WTC11 (cell line): ENCODE data around the gene SERPIND1. TPM values are rescaled to one million over a fixed set of nuclear protein-coding genes. Genes with fewer than 3 reads are reported as not detected.

Experiments
- ATAC-seq: fragments of 200-7000 bp; cut with Tn5 transposase; 2 replicates; pipeline ENCODE4 v1.10.0; 2021; ENCODE audit warnings: mild to moderate bottlenecking, moderate library complexity
- CTCF ChIA-PET: fragments of 300-600 bp; sonication (Branson Sonifier 250); formaldehyde crosslinking; loops from one replicate; lab custom pipeline; 2021; ENCODE audit warnings: antibody characterized with exemption; lab: Charles Lee
- POLR2A ChIA-PET: fragments of 350-600 bp; sonication (Branson Sonifier 250); formaldehyde crosslinking; loops from one replicate; lab custom pipeline; 2021; ENCODE audit warnings: antibody characterized with exemption; lab: Charles Lee
- DNase-seq: peaks from one replicate; pipeline ENCODE4 v3.0.0; 2021; ENCODE audit warnings: low spot score
- H3K27ac Mint-ChIP-seq: 2 replicates; pipeline ENCODE4 v1.8.0; 2021; ENCODE audit warnings: mixed read lengths
- H3K27me3 Mint-ChIP-seq: 2 replicates; pipeline ENCODE4 v1.8.0; 2021; ENCODE audit warnings: low read depth, mild to moderate bottlenecking, moderate library complexity, mixed read lengths
- H3K36me3 Mint-ChIP-seq: 2 replicates; pipeline ENCODE4 v1.8.0; 2021; ENCODE audit warnings: mixed read lengths
- H3K4me1 Mint-ChIP-seq: 2 replicates; pipeline ENCODE4 v1.8.0; 2022; ENCODE audit warnings: mixed read lengths
- H3K4me3 Mint-ChIP-seq: 2 replicates; pipeline ENCODE4 v1.8.0; 2021; ENCODE audit warnings: mild to moderate bottlenecking, moderate library complexity, mixed read lengths
- H3K9me3 Mint-ChIP-seq: 2 replicates; pipeline ENCODE4 v1.8.0; 2021; ENCODE audit warnings: mixed read lengths
- ATF6 ChIP-seq: sonication (generic); formaldehyde crosslinking; IDR thresholded peaks from 2 replicates; pipeline ENCODE4 v1.8.1; 2023; ENCODE audit warnings: mild to moderate bottlenecking, missing genetic modification reagents
- ERG ChIP-seq: fragments of 250-450 bp; sonication (Bioruptor Pico); IDR thresholded peaks from 2 replicates; pipeline ENCODE4 v1.8.0; 2021; ENCODE audit warnings: mild to moderate bottlenecking
- ESRRA ChIP-seq: sonication (generic); formaldehyde crosslinking; IDR thresholded peaks from 2 replicates; pipeline ENCODE4 v1.8.1; 2022; ENCODE audit warnings: mild to moderate bottlenecking, missing genetic modification reagents, borderline replicate concordance
- FOXK1 ChIP-seq: sonication (generic); formaldehyde crosslinking; IDR thresholded peaks from 2 replicates; pipeline ENCODE4 v1.8.0; 2022; ENCODE audit warnings: mild to moderate bottlenecking, moderate library complexity, missing genetic modification reagents
- FOXP1 ChIP-seq: sonication (generic); formaldehyde crosslinking; IDR thresholded peaks from 2 replicates; pipeline ENCODE4 v1.8.0; 2022; ENCODE audit warnings: missing genetic modification reagents, mild to moderate bottlenecking, moderate library complexity, borderline replicate concordance
- GTF2I ChIP-seq: fragments of 250-450 bp; sonication (Bioruptor Pico); conservative IDR thresholded peaks from 2 replicates; pipeline ENCODE4 v1.4.0; 2021; ENCODE audit warnings: mild to moderate bottlenecking
- JUN ChIP-seq: sonication (generic); formaldehyde crosslinking; IDR thresholded peaks from 2 replicates; pipeline ENCODE4 v1.8.0; 2023; ENCODE audit warnings: mild to moderate bottlenecking, missing genetic modification reagents
- MAX ChIP-seq: sonication (generic); formaldehyde crosslinking; IDR thresholded peaks from 2 replicates; pipeline ENCODE4 v1.8.0; 2022; ENCODE audit warnings: mild to moderate bottlenecking, missing genetic modification reagents
- NFATC4 ChIP-seq: fragments of 250-450 bp; sonication (Bioruptor Pico); IDR thresholded peaks from 2 replicates; pipeline ENCODE4 v1.9.0; 2021; ENCODE audit warnings: mild to moderate bottlenecking
- PRDM15 ChIP-seq: sonication (generic); formaldehyde crosslinking; IDR thresholded peaks from 2 replicates; pipeline ENCODE4 v1.8.0; 2022; ENCODE audit warnings: missing genetic modification reagents
- PRRX2 ChIP-seq: fragments of 250-450 bp; sonication (Bioruptor Pico); IDR thresholded peaks from 2 replicates; pipeline ENCODE4 v1.8.0; 2021; ENCODE audit warnings: mild to moderate bottlenecking
- SMAD4 ChIP-seq: sonication (generic); formaldehyde crosslinking; IDR thresholded peaks from 2 replicates; pipeline ENCODE4 v1.8.0; 2022; ENCODE audit warnings: mild to moderate bottlenecking, missing genetic modification reagents
- TEAD1 ChIP-seq: sonication (generic); formaldehyde crosslinking; IDR thresholded peaks from 2 replicates; pipeline ENCODE4 v1.8.0; 2022; ENCODE audit warnings: mild to moderate bottlenecking, missing genetic modification reagents
- ZNF423 ChIP-seq: fragments of 250-450 bp; sonication (Bioruptor Pico); IDR thresholded peaks from 2 replicates; pipeline ENCODE4 v2.1.2; 2022; ENCODE audit warnings: mild to moderate bottlenecking, moderate library complexity
- ZNF671 ChIP-seq: fragments of 250-450 bp; sonication (Bioruptor Pico); IDR thresholded peaks from 2 replicates; pipeline ENCODE4 v1.8.0; 2021; ENCODE audit warnings: mild to moderate bottlenecking
- total RNA-seq: library from RNA; stranded (reverse); gene quantifications from 3 replicates; pipeline ENCODE4 v1.2.3, GENCODE V29; 2021
- TF ChIP-seq, protein P1 (sequence below): fragments of 250-450 bp; sonication (Bioruptor Pico); IDR thresholded peaks from 2 replicates; pipeline ENCODE4 v1.9.0; 2021; ENCODE audit warnings: mild to moderate bottlenecking
- TF ChIP-seq, protein P2 (sequence below): sonication (generic); formaldehyde crosslinking; IDR thresholded peaks from 2 replicates; pipeline ENCODE4 v1.8.1; 2023; ENCODE audit warnings: mild to moderate bottlenecking, missing genetic modification reagents
- TF ChIP-seq, protein P3 (sequence below): sonication (generic); formaldehyde crosslinking; IDR thresholded peaks from 2 replicates; pipeline ENCODE4 v1.8.1; 2023; ENCODE audit warnings: mild to moderate bottlenecking, missing genetic modification reagents, moderate library complexity
- TF ChIP-seq, protein P4 (sequence below): sonication (generic); formaldehyde crosslinking; IDR thresholded peaks from 2 replicates; pipeline ENCODE4 v1.8.1; 2023; ENCODE audit warnings: mild to moderate bottlenecking, missing genetic modification reagents, borderline replicate concordance

SERPIND1 gene
- total RNA-seq, 1 experiment from 2014 or later: 0.22 TPM

- ChIA-PET POLR2A (interaction anchor here (0.7 kb wide), 1 partner anchor 208 kb away, joined by 4 read pairs; no protein-coding TSS in a partner anchor), CTCF (interaction anchor here (1.1 to 2.1 kb wide), 4 partner anchors 12 to 108 kb away, joined by 4 to 6 read pairs (median 4); partner anchors contain the start of gene CRKL)
- H3K36me3 Mint-ChIP-seq: peaks cover 33% of the 10 kb centered on the region
- DNase-seq (no peak), ATAC-seq (no peak)
- no peaks in the 10 kb centered on the region for H3K4me1 Mint-ChIP-seq
- no peak overlapping the region for H3K4me3 Mint-ChIP-seq
- TF ChIP-seq JUN (CRISPR knock-in tag) (no peak), ATF6 (CRISPR knock-in tag) (no peak), GTF2I (CRISPR knock-in tag) (no peak), SMAD4 (CRISPR knock-in tag) (no peak), NFATC4 (CRISPR knock-in tag) (no peak), TEAD1 (CRISPR knock-in tag) (no peak), ESRRA (CRISPR knock-in tag) (no peak), FOXP1 (no peak), ERG (CRISPR knock-in tag) (no peak), ZNF423 (CRISPR knock-in tag) (no peak), PRDM15 (no peak), PRRX2 (CRISPR knock-in tag) (no peak), ZNF671 (CRISPR knock-in tag) (no peak), FOXK1 (no peak), MAX (CRISPR knock-in tag) (no peak)
- TF ChIP-seq, protein P1, sequence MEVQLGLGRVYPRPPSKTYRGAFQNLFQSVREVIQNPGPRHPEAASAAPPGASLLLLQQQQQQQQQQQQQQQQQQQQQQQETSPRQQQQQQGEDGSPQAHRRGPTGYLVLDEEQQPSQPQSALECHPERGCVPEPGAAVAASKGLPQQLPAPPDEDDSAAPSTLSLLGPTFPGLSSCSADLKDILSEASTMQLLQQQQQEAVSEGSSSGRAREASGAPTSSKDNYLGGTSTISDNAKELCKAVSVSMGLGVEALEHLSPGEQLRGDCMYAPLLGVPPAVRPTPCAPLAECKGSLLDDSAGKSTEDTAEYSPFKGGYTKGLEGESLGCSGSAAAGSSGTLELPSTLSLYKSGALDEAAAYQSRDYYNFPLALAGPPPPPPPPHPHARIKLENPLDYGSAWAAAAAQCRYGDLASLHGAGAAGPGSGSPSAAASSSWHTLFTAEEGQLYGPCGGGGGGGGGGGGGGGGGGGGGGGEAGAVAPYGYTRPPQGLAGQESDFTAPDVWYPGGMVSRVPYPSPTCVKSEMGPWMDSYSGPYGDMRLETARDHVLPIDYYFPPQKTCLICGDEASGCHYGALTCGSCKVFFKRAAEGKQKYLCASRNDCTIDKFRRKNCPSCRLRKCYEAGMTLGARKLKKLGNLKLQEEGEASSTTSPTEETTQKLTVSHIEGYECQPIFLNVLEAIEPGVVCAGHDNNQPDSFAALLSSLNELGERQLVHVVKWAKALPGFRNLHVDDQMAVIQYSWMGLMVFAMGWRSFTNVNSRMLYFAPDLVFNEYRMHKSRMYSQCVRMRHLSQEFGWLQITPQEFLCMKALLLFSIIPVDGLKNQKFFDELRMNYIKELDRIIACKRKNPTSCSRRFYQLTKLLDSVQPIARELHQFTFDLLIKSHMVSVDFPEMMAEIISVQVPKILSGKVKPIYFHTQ (CRISPR knock-in tag): no peak
- TF ChIP-seq, protein P2, sequence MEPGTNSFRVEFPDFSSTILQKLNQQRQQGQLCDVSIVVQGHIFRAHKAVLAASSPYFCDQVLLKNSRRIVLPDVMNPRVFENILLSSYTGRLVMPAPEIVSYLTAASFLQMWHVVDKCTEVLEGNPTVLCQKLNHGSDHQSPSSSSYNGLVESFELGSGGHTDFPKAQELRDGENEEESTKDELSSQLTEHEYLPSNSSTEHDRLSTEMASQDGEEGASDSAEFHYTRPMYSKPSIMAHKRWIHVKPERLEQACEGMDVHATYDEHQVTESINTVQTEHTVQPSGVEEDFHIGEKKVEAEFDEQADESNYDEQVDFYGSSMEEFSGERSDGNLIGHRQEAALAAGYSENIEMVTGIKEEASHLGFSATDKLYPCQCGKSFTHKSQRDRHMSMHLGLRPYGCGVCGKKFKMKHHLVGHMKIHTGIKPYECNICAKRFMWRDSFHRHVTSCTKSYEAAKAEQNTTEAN (CRISPR knock-in tag): no peak
- TF ChIP-seq, protein P3, sequence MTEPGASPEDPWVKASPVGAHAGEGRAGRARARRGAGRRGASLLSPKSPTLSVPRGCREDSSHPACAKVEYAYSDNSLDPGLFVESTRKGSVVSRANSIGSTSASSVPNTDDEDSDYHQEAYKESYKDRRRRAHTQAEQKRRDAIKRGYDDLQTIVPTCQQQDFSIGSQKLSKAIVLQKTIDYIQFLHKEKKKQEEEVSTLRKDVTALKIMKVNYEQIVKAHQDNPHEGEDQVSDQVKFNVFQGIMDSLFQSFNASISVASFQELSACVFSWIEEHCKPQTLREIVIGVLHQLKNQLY: no peak
- TF ChIP-seq, protein P4, sequence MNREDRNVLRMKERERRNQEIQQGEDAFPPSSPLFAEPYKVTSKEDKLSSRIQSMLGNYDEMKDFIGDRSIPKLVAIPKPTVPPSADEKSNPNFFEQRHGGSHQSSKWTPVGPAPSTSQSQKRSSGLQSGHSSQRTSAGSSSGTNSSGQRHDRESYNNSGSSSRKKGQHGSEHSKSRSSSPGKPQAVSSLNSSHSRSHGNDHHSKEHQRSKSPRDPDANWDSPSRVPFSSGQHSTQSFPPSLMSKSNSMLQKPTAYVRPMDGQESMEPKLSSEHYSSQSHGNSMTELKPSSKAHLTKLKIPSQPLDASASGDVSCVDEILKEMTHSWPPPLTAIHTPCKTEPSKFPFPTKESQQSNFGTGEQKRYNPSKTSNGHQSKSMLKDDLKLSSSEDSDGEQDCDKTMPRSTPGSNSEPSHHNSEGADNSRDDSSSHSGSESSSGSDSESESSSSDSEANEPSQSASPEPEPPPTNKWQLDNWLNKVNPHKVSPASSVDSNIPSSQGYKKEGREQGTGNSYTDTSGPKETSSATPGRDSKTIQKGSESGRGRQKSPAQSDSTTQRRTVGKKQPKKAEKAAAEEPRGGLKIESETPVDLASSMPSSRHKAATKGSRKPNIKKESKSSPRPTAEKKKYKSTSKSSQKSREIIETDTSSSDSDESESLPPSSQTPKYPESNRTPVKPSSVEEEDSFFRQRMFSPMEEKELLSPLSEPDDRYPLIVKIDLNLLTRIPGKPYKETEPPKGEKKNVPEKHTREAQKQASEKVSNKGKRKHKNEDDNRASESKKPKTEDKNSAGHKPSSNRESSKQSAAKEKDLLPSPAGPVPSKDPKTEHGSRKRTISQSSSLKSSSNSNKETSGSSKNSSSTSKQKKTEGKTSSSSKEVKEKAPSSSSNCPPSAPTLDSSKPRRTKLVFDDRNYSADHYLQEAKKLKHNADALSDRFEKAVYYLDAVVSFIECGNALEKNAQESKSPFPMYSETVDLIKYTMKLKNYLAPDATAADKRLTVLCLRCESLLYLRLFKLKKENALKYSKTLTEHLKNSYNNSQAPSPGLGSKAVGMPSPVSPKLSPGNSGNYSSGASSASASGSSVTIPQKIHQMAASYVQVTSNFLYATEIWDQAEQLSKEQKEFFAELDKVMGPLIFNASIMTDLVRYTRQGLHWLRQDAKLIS (CRISPR knock-in tag): no peak
- no peaks in the 10 kb centered on the region for H3K27me3 Mint-ChIP-seq
- H3K9me3 Mint-ChIP-seq: no peaks in the 10 kb centered on the region
- H3K27ac Mint-ChIP-seq: no peak overlapping the region
Measured at GRCh38 chr22:20808844-20809243, 34.9 kb downstream of the SERPIND1 start.
